Mesendoderm (in vitro differentiated cells): Measurements from ENCODE around the gene KCNQ1.

ENCODE experiments used
- DNase-seq: peaks from one replicate; pipeline ENCODE4 v3.0.0; 2013
- H2AK5ac ChIP-seq: 2 replicates; pipeline ENCODE4 v1.6.1; 2013; ENCODE audit warnings: low read length, inconsistent platforms
- H2BK120ac ChIP-seq: 2 replicates; pipeline ENCODE4 v1.6.1; 2013; ENCODE audit warnings: low read depth, mild to moderate bottlenecking, low read length, moderate library complexity, mixed read lengths
- H2BK15ac ChIP-seq: replicated peaks from 2 replicates; pipeline ENCODE4 v1.6.1; 2013; ENCODE audit warnings: low read depth, mild to moderate bottlenecking, moderate library complexity
- H2BK5ac ChIP-seq: 2 replicates; pipeline ENCODE4 v1.6.1; 2013; ENCODE audit warnings: low read length, inconsistent platforms
- H3K18ac ChIP-seq: 2 replicates; pipeline ENCODE4 v1.6.1; 2013; ENCODE audit warnings: mild to moderate bottlenecking, low read length, mixed read lengths
- H3K23ac ChIP-seq: one replicate; pipeline ENCODE4 v1.6.1; 2013; ENCODE audit warnings: low read length
- H3K27ac ChIP-seq: 2 replicates; pipeline ENCODE4 v1.5.1; 2013; ENCODE audit warnings: low read depth, mild to moderate bottlenecking, inconsistent platforms, low read length, moderate library complexity
- H3K27me3 ChIP-seq: 2 replicates; pipeline ENCODE4 v1.6.1; 2013; ENCODE audit warnings: low read length, control low read depth, mild to moderate bottlenecking, inconsistent platforms; ENCODE audit not compliant: insufficient read depth, poor library complexity
- H3K36me3 ChIP-seq: 2 replicates; pipeline ENCODE4 v1.6.1; 2013; ENCODE audit warnings: low read length, inconsistent platforms; ENCODE audit not compliant: control insufficient read depth, insufficient read depth
- H3K4ac ChIP-seq: one replicate; pipeline ENCODE4 v1.6.1; 2013; ENCODE audit warnings: low read depth, mild to moderate bottlenecking, low read length, moderate library complexity
- H3K4me1 ChIP-seq: 2 replicates; pipeline ENCODE4 v1.6.1; 2013; ENCODE audit warnings: low read depth, low read length, inconsistent platforms; ENCODE audit not compliant: control insufficient read depth
- H3K4me2 ChIP-seq: 2 replicates; pipeline ENCODE4 v1.6.1; 2013; ENCODE audit warnings: low read length
- H3K4me3 ChIP-seq: 2 replicates; pipeline ENCODE4 v1.5.1; 2013; ENCODE audit warnings: mild to moderate bottlenecking, low read length
- H3K56ac ChIP-seq: one replicate; pipeline ENCODE4 v1.6.1; 2013; ENCODE audit warnings: low read length
- H3K79me1 ChIP-seq: 2 replicates; pipeline ENCODE4 v1.6.1; 2013; ENCODE audit warnings: low read length, inconsistent platforms
- H3K79me2 ChIP-seq: 2 replicates; pipeline ENCODE4 v1.6.1; 2013; ENCODE audit warnings: mild to moderate bottlenecking, low read length; ENCODE audit not compliant: control insufficient read depth, insufficient read depth
- H3K9ac ChIP-seq: 2 replicates; pipeline ENCODE4 v1.6.1; 2013; ENCODE audit warnings: low read length, inconsistent platforms
- H4K5ac ChIP-seq: one replicate; pipeline ENCODE4 v1.6.1; 2013; ENCODE audit warnings: low read length
- H4K8ac ChIP-seq: one replicate; pipeline ENCODE4 v1.6.1; 2013; ENCODE audit warnings: low read depth, mild to moderate bottlenecking, control low read depth, low read length, moderate library complexity
- WGBS: extraction: QIAGEN DNeasy Blood & Tissue Kit; methylation state at CpG from one replicate; pipeline ENCODE4 v1.1.7; 2013; ENCODE audit warnings: low lambda C conversion rate, missing lambda C conversion rate; ENCODE audit not compliant: insufficient coverage; ENCODE audit errors: extremely low coverage; 5-methylcytosine and 5-hydroxymethylcytosine counted together

Gene KCNQ1

DNA sequence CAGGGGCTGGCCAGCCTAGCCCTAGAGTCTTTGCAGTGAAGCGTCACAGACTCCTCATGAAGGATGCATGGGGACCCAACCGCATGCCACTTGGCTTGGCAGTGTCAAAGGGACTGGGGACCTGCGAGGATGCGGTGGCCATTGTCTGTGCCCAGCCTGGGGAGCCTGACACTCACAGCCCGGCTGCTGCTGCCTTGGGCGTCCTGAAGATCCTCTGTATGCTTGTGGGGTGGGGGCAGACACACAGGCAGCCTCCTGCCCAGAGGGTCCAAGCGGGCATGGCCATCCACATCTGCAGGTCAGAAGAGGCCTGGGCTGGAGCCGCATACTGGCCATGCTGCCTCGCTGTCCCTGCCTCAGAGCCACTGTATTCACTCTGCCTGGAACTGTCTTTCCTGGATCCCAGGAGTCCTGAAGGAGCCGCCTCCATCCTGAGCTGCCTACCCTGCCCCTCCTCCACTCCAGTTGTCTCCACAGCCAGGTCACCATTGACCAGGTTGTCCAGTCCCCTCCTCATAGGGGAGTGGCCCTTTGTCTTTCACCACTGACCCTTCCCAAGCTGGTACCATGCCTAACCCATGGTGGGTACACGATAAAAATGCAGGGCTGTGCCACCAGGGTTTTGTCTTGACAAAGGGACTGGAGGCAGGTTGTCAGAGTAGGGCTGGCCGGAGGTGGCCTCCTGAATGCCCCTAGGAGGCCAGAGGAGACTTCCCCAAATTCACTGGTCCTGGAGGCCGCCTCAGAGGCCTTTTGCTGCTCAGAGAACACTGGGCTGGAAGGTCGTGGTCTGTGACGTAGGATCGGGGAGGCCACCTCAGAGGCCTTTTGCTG lies 148.0 kb downstream of the KCNQ1 start:
- no peaks in the 10 kb centered on the region for H3K79me1 ChIP-seq
- no peaks in the 10 kb centered on the region for H3K79me2 ChIP-seq
- no peak overlapping the region for H2BK120ac ChIP-seq
- no peak overlapping the region for H3K23ac ChIP-seq
- H3K4me3 ChIP-seq, result no peak overlapping the region
- H2BK5ac ChIP-seq, result no peak overlapping the region
- no peak overlapping the region for H3K9ac ChIP-seq
- no peak overlapping the region for H3K18ac ChIP-seq
- H2BK15ac ChIP-seq, result no peak overlapping the region
- no peak overlapping the region for H3K27ac ChIP-seq
- H3K4ac ChIP-seq, result no peak overlapping the region
- H3K4me2 ChIP-seq, result no peak overlapping the region
- no CpG with 5 or more reads among the region's 16 CpGs for WGBS
- no peak overlapping the region for H4K8ac ChIP-seq
- no peaks in the 10 kb centered on the region for H3K4me1 ChIP-seq
- no peak overlapping the region for H4K5ac ChIP-seq
- H2AK5ac ChIP-seq, result no peak overlapping the region
- H3K36me3 ChIP-seq, result no peaks in the 10 kb centered on the region
- no peaks in the 10 kb centered on the region for H3K27me3 ChIP-seq
- no peak overlapping the region for H3K56ac ChIP-seq
- DNase-seq, result no peak

DNA sequence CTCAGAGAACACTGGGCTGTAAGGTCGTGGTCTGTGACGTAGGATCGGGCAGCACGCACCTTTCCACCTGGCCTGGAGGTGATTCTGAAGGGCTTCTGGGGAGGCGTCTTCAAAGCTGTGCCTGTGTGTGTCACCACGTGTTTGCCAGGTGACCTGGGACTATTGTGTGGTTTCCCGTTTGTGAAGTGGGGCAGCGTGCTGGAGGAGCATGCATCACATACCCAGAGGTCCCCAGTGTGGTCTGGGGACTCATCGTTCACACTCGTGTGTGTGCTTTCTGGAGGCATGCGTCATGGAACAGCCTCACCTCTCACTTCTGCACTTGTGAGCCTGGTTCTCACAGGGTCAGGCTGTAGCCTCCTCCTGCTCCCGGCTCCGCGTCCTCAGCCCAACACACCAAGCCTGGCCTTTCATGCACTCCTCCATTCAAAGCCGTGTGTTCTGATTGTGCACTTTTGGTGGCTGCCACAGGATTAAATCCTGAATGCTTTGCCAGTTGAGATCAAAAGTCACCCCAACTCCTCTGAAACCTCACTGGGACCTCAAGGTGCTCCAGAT lies 148.7 kb downstream of the KCNQ1 start:
- Histone ChIP-seq H3K4ac (no peak overlapping the region), H3K4me2 (no peak overlapping the region), H3K36me3 (no peaks in the 10 kb centered on the region), H2BK5ac (no peak overlapping the region), H3K56ac (no peak overlapping the region), H3K9ac (no peak overlapping the region), H3K4me3 (no peak overlapping the region), H3K79me1 (no peaks in the 10 kb centered on the region), H3K4me1 (no peaks in the 10 kb centered on the region), H3K23ac (no peak overlapping the region), H4K8ac (no peak overlapping the region), H3K27me3 (no peaks in the 10 kb centered on the region), H3K27ac (no peak overlapping the region), H4K5ac (no peak overlapping the region), H3K79me2 (no peaks in the 10 kb centered on the region), H2BK15ac (no peak overlapping the region), H2BK120ac (no peak overlapping the region), H2AK5ac (no peak overlapping the region), H3K18ac (no peak overlapping the region)
- no peak for DNase-seq
- WGBS, result no CpG with 5 or more reads among the region's 15 CpGs

DNA sequence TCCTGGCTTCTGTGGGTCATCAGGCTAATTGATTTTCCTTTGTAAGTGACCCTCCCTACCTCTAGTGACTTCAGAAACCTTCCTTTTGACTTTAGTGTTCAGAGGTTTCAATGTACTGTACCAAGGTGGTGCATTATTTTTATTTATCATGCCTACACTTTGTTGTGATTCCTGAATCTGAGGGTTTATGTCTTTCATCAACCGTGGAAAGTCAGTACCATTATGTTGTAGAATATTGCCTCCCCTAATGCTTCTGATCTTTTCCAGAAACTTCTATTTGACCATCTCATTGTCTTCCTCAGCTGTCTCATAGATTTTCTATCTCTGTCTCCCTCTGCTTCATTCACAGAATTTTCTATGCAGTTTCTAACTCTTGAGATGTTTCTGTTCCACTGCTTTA lies 149.5 kb downstream of the KCNQ1 start:
- no peaks in the 10 kb centered on the region for H3K4me1 ChIP-seq
- no peak overlapping the region for H3K9ac ChIP-seq
- H3K27ac ChIP-seq, result no peak overlapping the region
- H3K36me3 ChIP-seq, result no peaks in the 10 kb centered on the region
- DNase-seq, result no peak
- no peak overlapping the region for H3K4me3 ChIP-seq
- no peak overlapping the region for H2AK5ac ChIP-seq
- no peak overlapping the region for H4K5ac ChIP-seq
- no peaks in the 10 kb centered on the region for H3K79me2 ChIP-seq
- no peak overlapping the region for H3K56ac ChIP-seq
- no peak overlapping the region for H2BK15ac ChIP-seq
- no peaks in the 10 kb centered on the region for H3K79me1 ChIP-seq
- WGBS, result no CpG with 5 or more reads among the region's 1 CpG
- no peak overlapping the region for H3K4me2 ChIP-seq
- no peak overlapping the region for H3K23ac ChIP-seq
- H4K8ac ChIP-seq, result no peak overlapping the region
- no peak overlapping the region for H3K18ac ChIP-seq
- no peak overlapping the region for H2BK120ac ChIP-seq
- H2BK5ac ChIP-seq, result no peak overlapping the region
- H3K27me3 ChIP-seq, result no peaks in the 10 kb centered on the region
- no peak overlapping the region for H3K4ac ChIP-seq

DNA sequence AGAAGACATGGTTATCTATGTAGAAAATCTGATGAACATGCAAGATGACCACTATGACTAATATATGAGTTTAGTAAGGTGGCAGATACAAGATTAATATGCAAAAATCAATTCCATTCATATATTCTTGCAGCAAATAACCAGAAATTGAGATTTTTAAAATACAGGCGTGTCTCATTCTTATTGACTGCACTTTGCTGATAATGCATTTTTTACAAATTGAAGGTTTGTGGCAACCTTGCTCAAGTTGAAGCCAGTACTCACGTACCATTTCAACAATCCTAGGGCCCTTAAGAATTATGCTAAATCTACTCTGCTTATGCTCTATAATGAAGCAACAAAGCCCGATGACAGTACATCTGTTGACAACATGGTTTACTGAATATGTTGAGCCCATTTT lies 150.4 kb downstream of the KCNQ1 start:
- Histone ChIP-seq H4K5ac (no peak overlapping the region), H3K4me1 (no peaks in the 10 kb centered on the region), H3K9ac (no peak overlapping the region), H3K23ac (no peak overlapping the region), H3K4me3 (no peak overlapping the region), H3K4me2 (no peak overlapping the region), H3K79me1 (no peaks in the 10 kb centered on the region), H3K79me2 (no peaks in the 10 kb centered on the region), H3K36me3 (no peaks in the 10 kb centered on the region), H4K8ac (no peak overlapping the region), H2AK5ac (no peak overlapping the region), H2BK120ac (no peak overlapping the region), H3K27me3 (no peaks in the 10 kb centered on the region), H2BK15ac (no peak overlapping the region), H3K56ac (no peak overlapping the region), H2BK5ac (no peak overlapping the region), H3K27ac (no peak overlapping the region), H3K4ac (no peak overlapping the region), H3K18ac (no peak overlapping the region)
- no peak for DNase-seq
- no CpG with 5 or more reads among the region's 3 CpGs for WGBS

- no peaks in the 10 kb centered on the region for H3K36me3 ChIP-seq
- no peaks in the 10 kb centered on the region for H3K79me2 ChIP-seq
- H3K23ac ChIP-seq, result no peak overlapping the region
- no peak overlapping the region for H3K18ac ChIP-seq
- no peak overlapping the region for H4K5ac ChIP-seq
- no peak overlapping the region for H3K4ac ChIP-seq
- peak; percentile 13 for DNase-seq
- no peak overlapping the region for H2BK15ac ChIP-seq
- H4K8ac ChIP-seq, result no peak overlapping the region
- no CpG with 5 or more reads among the region's 8 CpGs for WGBS
- no peak overlapping the region for H3K27ac ChIP-seq
- no peak overlapping the region for H2BK5ac ChIP-seq
- no peak overlapping the region for H3K4me3 ChIP-seq
- H3K9ac ChIP-seq, result no peak overlapping the region
- no peak overlapping the region for H2AK5ac ChIP-seq
- H2BK120ac ChIP-seq, result no peak overlapping the region
- no peaks in the 10 kb centered on the region for H3K79me1 ChIP-seq
- no peaks in the 10 kb centered on the region for H3K4me1 ChIP-seq
- H3K27me3 ChIP-seq, result no peaks in the 10 kb centered on the region
- no peak overlapping the region for H3K56ac ChIP-seq
- H3K4me2 ChIP-seq, result no peak overlapping the region
Observed at GRCh38 chr11:2599561-2600189, 154.9 kb downstream of the KCNQ1 start.
